CD4-positive, alpha-beta T cell treated with Interleukin-1 beta for 1 hour (primary cell): ENCODE data around the gene USP37.
"Not testable (repeated sequence)": the region's sequence is repeated elsewhere in the genome, so short reads cannot be mapped to it uniquely, and the experiment has no call there.

Experiments
- DNase-seq, 2 donors: peaks; one replicate each; pipeline ENCODE4 v3.0.0-alpha.2; 2020 to 2022

USP37 gene

GRCh38 chr2:218547511-218547910 lies 20.6 kb downstream of the USP37 start:
- no peak for DNase-seq

GRCh38 chr2:218546012-218546411 lies 22.1 kb downstream of the USP37 start:
- no peak for DNase-seq

- DNase-seq = no peak
These were observed 28.1 kb downstream of the USP37 start for GRCh38 chr2:218540015-218540414.

- DNase-seq = no peak
These were observed 31.2 kb downstream of the USP37 start for GRCh38 chr2:218536804-218537494.

- no peak for DNase-seq
These were observed 38.2 kb downstream of the USP37 start for GRCh38 chr2:218529990-218530389.

GRCh38 chr2:218528409-218528808 lies 39.7 kb downstream of the USP37 start:
- not testable (repeated sequence) for DNase-seq

GRCh38 chr2:218523651-218524050 lies 44.5 kb downstream of the USP37 start:
- DNase-seq = no peak

GRCh38 chr2:218518876-218519275 lies 49.3 kb downstream of the USP37 start:
- DNase-seq = no peak

GRCh38 chr2:218517434-218518206 lies 50.5 kb downstream of the USP37 start:
- no peak for DNase-seq

GRCh38 chr2:218516614-218517013 lies 51.5 kb downstream of the USP37 start:
- DNase-seq = peak; percentile 7 to 48

- DNase-seq = no peak
These were observed 54.5 kb downstream of the USP37 start for GRCh38 chr2:218513676-218514075.

- no peak for DNase-seq
These were observed 59.9 kb downstream of the USP37 start for GRCh38 chr2:218508299-218508698.

GRCh38 chr2:218505754-218506371 lies 62.3 kb downstream of the USP37 start:
- no peak for DNase-seq

- DNase-seq = no peak
These were observed 66.5 kb downstream of the USP37 start for GRCh38 chr2:218501665-218502064.

- no peak for DNase-seq
These were observed 67.6 kb downstream of the USP37 start for GRCh38 chr2:218500501-218501060.

- no peak for DNase-seq
These were observed 82.0 kb downstream of the USP37 start for GRCh38 chr2:218485986-218486667.

- DNase-seq = no peak
These were observed 85.5 kb downstream of the USP37 start for GRCh38 chr2:218482651-218483050.

GRCh38 chr2:218479595-218479994 lies 88.6 kb downstream of the USP37 start:
- no peak for DNase-seq

GRCh38 chr2:218478544-218478943 lies 89.6 kb downstream of the USP37 start:
- DNase-seq = no peak

GRCh38 chr2:218477247-218477646 lies 90.9 kb downstream of the USP37 start:
- DNase-seq = no peak

GRCh38 chr2:218476676-218477075 lies 91.5 kb downstream of the USP37 start:
- no peak for DNase-seq

- DNase-seq = no peak
These were observed 93.6 kb downstream of the USP37 start for GRCh38 chr2:218474527-218474926.

GRCh38 chr2:218472988-218473387 lies 95.2 kb downstream of the USP37 start:
- no peak for DNase-seq
